HepG2 (cell line): ENCODE results near the gene PAIP2. TPM values are rescaled to one million over a fixed set of nuclear protein-coding genes. Genes with fewer than 3 reads are reported as not detected.

ENCODE experiments used
- ATAC-seq: fragments of 200-7000 bp; cut with Tn5 transposase; 3 replicates; pipeline ENCODE4 v1.9.1; 2020; ENCODE audit warnings: mild to moderate bottlenecking, moderate library complexity
- BruUV-seq: library from RNA; stranded (reverse); fragments of 400-500 nt; replicated peaks from 2 replicates; lab custom pipeline; 2021; lab: Mats Ljungman, UMichigan
- CTCF ChIA-PET: fragments of 300-600 bp; formaldehyde crosslinking; extraction: SDS; loops from one replicate; lab custom pipeline; 2021; ENCODE audit warnings: low total read pairs, inconsistent platforms, low intra/inter-chr PET ratio; lab: Yijun Ruan, JAX
- POLR2A ChIA-PET: fragments of 350-600 bp; sonication (Branson Sonifier 250); formaldehyde crosslinking; loops from one replicate; lab custom pipeline; 2020; ENCODE audit warnings: antibody characterized with exemption, inconsistent platforms; lab: Yijun Ruan, JAX
- DNase-seq: peaks from one replicate; pipeline ENCODE4 v3.0.0-alpha.2; 2015; ENCODE audit warnings: low spot score
- FAIRE-seq: peaks from 3 replicates; lab custom pipeline; 2011; peaks lifted over from hg19 to GRCh38; lab: Jason Lieb, UNC
- H2AFZ ChIP-seq: one replicate; pipeline ENCODE4 v1.6.1; 2011; ENCODE audit warnings: low read length, inconsistent platforms
- H3K27ac ChIP-seq: fragments of 300-600 bp; 3 replicates; pipeline ENCODE4 v1.8.0; 2011; ENCODE audit warnings: mixed run types, mild to moderate bottlenecking, mixed read lengths, low read length, inconsistent platforms; ENCODE audit not compliant: insufficient read depth; ENCODE audit errors: extremely low read length
- H3K27me3 ChIP-seq, 2 experiments: fragments of 200-600 bp in 1 of 2; 2 replicates in 1 of 2; 3 replicates in 1 of 2; pipeline versions ENCODE4 v1.6.0 to v1.8.0; 2011; ENCODE audit warnings: low read length in 2 of 2, mild to moderate bottlenecking in 2 of 2, moderate library complexity in 2 of 2, inconsistent platforms in 1 of 2; ENCODE audit not compliant: insufficient read depth in 2 of 2, control insufficient read depth in 1 of 2
- H3K36me3 ChIP-seq, 2 experiments: fragments of 200-600 bp in 1 of 2; replicated peaks in 1 of 2; 2 replicates in 1 of 2; 3 replicates in 1 of 2; pipeline versions ENCODE4 v1.5.1 to v1.8.0; 2011; ENCODE audit warnings: low read length in 2 of 2, inconsistent platforms in 1 of 2; ENCODE audit not compliant: insufficient read depth in 2 of 2, control insufficient read depth in 1 of 2
- H3K4me1 ChIP-seq: 2 replicates; pipeline ENCODE4 v1.5.1; 2012; ENCODE audit warnings: low read length, inconsistent platforms; ENCODE audit not compliant: insufficient read depth
- H3K4me2 ChIP-seq: 2 replicates; pipeline ENCODE4 v1.6.0; 2011; ENCODE audit warnings: low read depth, low read length, inconsistent platforms
- H3K4me3 ChIP-seq, 3 experiments: fragments of 200-600 bp in 1 of 3; sonication (generic), shearing (Covaris generic) in 1 of 3; replicated peaks in 1 of 3; 2 replicates each; pipeline ENCODE4 v1.5.1; 2011 to 2016; ENCODE audit warnings: low read length in 3 of 3, inconsistent platforms in 2 of 3, low read depth in 2 of 3, mild to moderate bottlenecking in 2 of 3, control low read depth in 1 of 3, mixed read lengths in 1 of 3; ENCODE audit not compliant: insufficient read depth in 1 of 3
- H3K79me2 ChIP-seq: one replicate; pipeline ENCODE4 v1.6.1; 2011; ENCODE audit warnings: low read length, inconsistent platforms; ENCODE audit not compliant: insufficient read depth
- H3K9ac ChIP-seq: 2 replicates; pipeline ENCODE4 v1.6.0; 2011; ENCODE audit warnings: mild to moderate bottlenecking, low read depth, low read length, inconsistent platforms; ENCODE audit not compliant: insufficient read depth
- H3K9me3 ChIP-seq: 2 replicates; pipeline ENCODE4 v1.5.1; 2012; ENCODE audit warnings: mild to moderate bottlenecking, low read length
- H4K20me1 ChIP-seq: 2 replicates; pipeline ENCODE4 v1.6.0; 2011; ENCODE audit warnings: inconsistent platforms, mild to moderate bottlenecking, low read length, moderate library complexity; ENCODE audit not compliant: insufficient read depth
- ATF7-NPFF ChIP-seq: sonication (generic); formaldehyde crosslinking; IDR thresholded peaks from 2 replicates; pipeline ENCODE4 v1.8.1; 2023; ENCODE audit warnings: mild to moderate bottlenecking, low read depth, missing genetic modification reagents, moderate library complexity
- JDP2 ChIP-seq: sonication (generic); formaldehyde crosslinking; IDR thresholded peaks from 2 replicates; pipeline ENCODE4 v1.8.1; 2022; ENCODE audit warnings: missing genetic modification reagents, borderline replicate concordance
- KAT8 ChIP-seq: IDR thresholded peaks from 2 replicates; pipeline ENCODE4 v1.6.1; 2016; ENCODE audit warnings: missing genetic modification reagents, missing compliant biosample characterization
- MATR3 ChIP-seq: sonication (generic); formaldehyde crosslinking; IDR thresholded peaks from 2 replicates; pipeline ENCODE4 v1.4.0; 2020; ENCODE audit warnings: missing genetic modification reagents
- SATB2 ChIP-seq: sonication (generic); formaldehyde crosslinking; IDR thresholded peaks from 2 replicates; pipeline ENCODE4 v1.5.0; 2020; ENCODE audit warnings: missing genetic modification reagents
- STAG1 ChIP-seq: sonication (generic); formaldehyde crosslinking; IDR thresholded peaks from 2 replicates; pipeline ENCODE4 v1.4.0; 2020; ENCODE audit warnings: missing genetic modification reagents
- ZNF264 ChIP-seq: sonication (generic); formaldehyde crosslinking; IDR thresholded peaks from 2 replicates; pipeline ENCODE4 v1.4.0; 2020; ENCODE audit warnings: missing genetic modification reagents
- ZNF280D ChIP-seq: sonication (generic); formaldehyde crosslinking; IDR thresholded peaks from 2 replicates; pipeline ENCODE4 v1.5.1; 2020; ENCODE audit warnings: mild to moderate bottlenecking, missing genetic modification reagents
- ZNF431 ChIP-seq: sonication (generic); formaldehyde crosslinking; IDR thresholded peaks from 2 replicates; pipeline ENCODE4 v1.9.0; 2022; ENCODE audit warnings: missing genetic modification reagents, low read depth, mild to moderate bottlenecking, borderline replicate concordance
- ZNF737 ChIP-seq: sonication (generic); formaldehyde crosslinking; IDR thresholded peaks from 2 replicates; pipeline ENCODE4 v1.5.0; 2020; ENCODE audit warnings: missing genetic modification reagents, mild to moderate bottlenecking, borderline replicate concordance
- WGBS: methylation state at CpG from one replicate; pipeline ENCODE4 v1.1.6; 2017; ENCODE audit warnings: low lambda C conversion rate; 5-methylcytosine and 5-hydroxymethylcytosine counted together
- in situ Hi-C: cut with HindIII; loops from 2 replicates; pipeline ENCODE4 v1.10.0; 2017; ENCODE audit warnings: low pct_unique_long_range_greater_than_20kb; ENCODE audit not compliant: extremely low pct_ligation_motif_present
- intact Hi-C: fragments of 100-400 bp; cut with micrococcal nuclease; formaldehyde crosslinking; loops from one replicate; pipeline ENCODE4 v1.10.0; 2022; ENCODE audit not compliant: unreplicated experiment
- polyA plus RNA-seq, 8 experiments: library from polyadenylated mRNA; depleted of rRNA in 3 of 8; stranded (reverse) in 7 of 8; unstranded in 1 of 8; fragments of >200 nt; fragmentation: Illumina TruSeq in 4 of 8; extraction: Trizol in 4 of 8; gene quantifications; 2 replicates each; pipeline versions ENCODE4 v1.2.1 to v1.2.3, GENCODE V29; 2011 to 2016; ENCODE audit warnings: low read depth in 4 of 8, missing spikeins in 1 of 8, mixed read lengths in 1 of 8; ENCODE audit not compliant: insufficient read depth in 1 of 8
- total RNA-seq, 5 experiments: library from RNA; depleted of rRNA; stranded (reverse); fragments of >200 nt; fragmentation: Illumina TruSeq; extraction: Trizol; gene quantifications; 2 replicates each; pipeline ENCODE4 v1.2.3, GENCODE V29; 2016; ENCODE audit warnings: low read depth in 1 of 5
- TF ChIP-seq, protein P1 (sequence below), 2 experiments: sonication (generic) in 1 of 2; formaldehyde crosslinking in 1 of 2; IDR thresholded peaks; 2 replicates each; pipeline versions ENCODE4 v1.6.1 to v1.9.0; 2014 to 2022; ENCODE audit warnings: antibody characterized with exemption in 1 of 2, borderline replicate concordance in 1 of 2, inconsistent platforms in 1 of 2, low read depth in 1 of 2, missing genetic modification reagents in 1 of 2

PAIP2 gene
- total and polyA plus RNA-seq, 2 of the 13 experiments (the other 11 are each of a cell fraction or from before 2014, with no cell fraction given) = 61.5 to 76.3 TPM

- Histone ChIP-seq H3K4me2 (peak overlapping the region; percentile 93), H3K4me1 (peaks cover 41% of the 10 kb centered on the region), H4K20me1 (peaks cover 53% of the 10 kb centered on the region), H3K27me3 (no peaks in the 10 kb centered on the region; a peak in 1 of 5 replicates), H3K9me3 (no peaks in the 10 kb centered on the region), H2AFZ (no peak overlapping the region), H3K9ac (peak overlapping the region; percentile 99), H3K4me3 (peak overlapping the region; percentile 92 to 99 (median 97)), H3K36me3 (no peaks in the 10 kb centered on the region), H3K79me2 (peaks cover 65% of the 10 kb centered on the region), H3K27ac (peak overlapping the region; percentile 97)
- BruUV-seq = no TSS peak
- peak; percentile 56 for DNase-seq
- in situ Hi-C loops (no loop called here), intact Hi-C loops (loop anchor here (1.0 kb wide), 1 partner anchor 47 kb away; the partner anchor contains the start of gene PAIP2)
- CTCF ChIA-PET = no interaction called here
- no peak for FAIRE-seq
- peak; percentile 12 for ATAC-seq
- under 1% methylated on average over 39 of the region's 48 CpGs for WGBS
- POLR2A ChIA-PET = interaction anchor here (0.7 to 2.6 kb wide), 12 partner anchors 9 to 719 kb away, joined by 3 to 51 read pairs (median 5); partner anchors contain the start of genes DNAJC18, HSPA9, PAIP2 and UBE2D2
- TF ChIP-seq JDP2 (CRISPR knock-in tag) = 0 out of 2 replicates have a peak, but pooled peaks have one; percentile 5
- 0 out of 2 replicates have a peak, but pooled peaks have one; percentile 10 for TF ChIP-seq ATF7-NPFF (CRISPR knock-in tag)
- 0 out of 2 replicates have a peak, but pooled peaks have one; percentile 33 for TF ChIP-seq ZNF264 (CRISPR knock-in tag)
- 0 out of 2 replicates have a peak, but pooled peaks have one; percentile 9 for TF ChIP-seq SATB2 (CRISPR knock-in tag)
- 0 out of 2 replicates have a peak, but pooled peaks have one; percentile 4 for TF ChIP-seq STAG1 (CRISPR knock-in tag)
- TF ChIP-seq KAT8 (CRISPR knock-in tag) = 0 out of 2 replicates have a peak, but pooled peaks have one; percentile 9
- no peak for TF ChIP-seq ZNF737
- no peak for TF ChIP-seq ZNF431
- peak; percentile 33; the same call in 1 of the 2 replicates for TF ChIP-seq ZNF280D
- TF ChIP-seq MATR3 (CRISPR knock-in tag) = no peak
- TF ChIP-seq, protein P1, sequence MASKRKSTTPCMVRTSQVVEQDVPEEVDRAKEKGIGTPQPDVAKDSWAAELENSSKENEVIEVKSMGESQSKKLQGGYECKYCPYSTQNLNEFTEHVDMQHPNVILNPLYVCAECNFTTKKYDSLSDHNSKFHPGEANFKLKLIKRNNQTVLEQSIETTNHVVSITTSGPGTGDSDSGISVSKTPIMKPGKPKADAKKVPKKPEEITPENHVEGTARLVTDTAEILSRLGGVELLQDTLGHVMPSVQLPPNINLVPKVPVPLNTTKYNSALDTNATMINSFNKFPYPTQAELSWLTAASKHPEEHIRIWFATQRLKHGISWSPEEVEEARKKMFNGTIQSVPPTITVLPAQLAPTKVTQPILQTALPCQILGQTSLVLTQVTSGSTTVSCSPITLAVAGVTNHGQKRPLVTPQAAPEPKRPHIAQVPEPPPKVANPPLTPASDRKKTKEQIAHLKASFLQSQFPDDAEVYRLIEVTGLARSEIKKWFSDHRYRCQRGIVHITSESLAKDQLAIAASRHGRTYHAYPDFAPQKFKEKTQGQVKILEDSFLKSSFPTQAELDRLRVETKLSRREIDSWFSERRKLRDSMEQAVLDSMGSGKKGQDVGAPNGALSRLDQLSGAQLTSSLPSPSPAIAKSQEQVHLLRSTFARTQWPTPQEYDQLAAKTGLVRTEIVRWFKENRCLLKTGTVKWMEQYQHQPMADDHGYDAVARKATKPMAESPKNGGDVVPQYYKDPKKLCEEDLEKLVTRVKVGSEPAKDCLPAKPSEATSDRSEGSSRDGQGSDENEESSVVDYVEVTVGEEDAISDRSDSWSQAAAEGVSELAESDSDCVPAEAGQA (IDR thresholded peaks at IDR 0.05; ENCODE audit: low read depth) = peak; percentile 47; the same call in 1 of the 2 replicates
- TF ChIP-seq, protein P1 (CRISPR knock-in tag; IDR thresholded peaks at IDR 0.05; ENCODE audit: borderline replicate concordance) = no peak
Measured at GRCh38 chr5:139294374-139295165, 47.1 kb upstream of the PAIP2 start.
